NCI-H1105 treated with DMSO at 0.1 percent for 48 hours (cell line): ENCODE data around the gene ABHD2.
"Not testable (repeated sequence)": the region's sequence is repeated elsewhere in the genome, so short reads cannot be mapped to it uniquely, and the experiment has no call there.

ENCODE experiments used
- DNase-seq: peaks from one replicate; lab custom pipeline; 2025; lab: John Stamatoyannopoulos, UW

ABHD2 gene

DNA sequence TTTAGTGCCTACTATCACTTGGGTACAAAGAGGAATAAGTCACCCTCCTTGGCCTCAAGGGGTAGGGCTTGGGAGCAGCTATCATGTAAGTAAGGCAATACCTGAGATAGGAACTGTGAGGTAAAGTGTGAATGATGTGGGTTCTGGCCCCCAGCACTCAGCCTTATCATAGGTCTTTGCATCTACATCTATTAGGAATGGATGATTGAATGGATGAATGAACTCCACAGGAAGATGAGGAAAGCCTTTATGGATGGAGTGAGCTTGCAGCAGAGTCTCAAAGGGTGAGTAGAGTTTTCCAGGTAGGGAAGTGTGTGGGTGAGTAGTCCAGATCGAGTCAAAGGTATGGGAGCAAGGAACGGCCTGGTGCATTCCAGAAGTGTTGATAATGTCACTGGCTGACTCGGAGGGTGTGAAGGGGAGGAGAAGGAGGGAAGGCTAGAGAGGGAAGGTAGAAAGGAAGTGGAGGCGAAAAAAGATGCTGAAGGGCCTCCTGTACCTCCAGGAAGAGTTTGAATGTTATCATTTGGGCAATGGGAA lies 13.1 kb upstream of the ABHD2 start:
- no peak for DNase-seq

DNA sequence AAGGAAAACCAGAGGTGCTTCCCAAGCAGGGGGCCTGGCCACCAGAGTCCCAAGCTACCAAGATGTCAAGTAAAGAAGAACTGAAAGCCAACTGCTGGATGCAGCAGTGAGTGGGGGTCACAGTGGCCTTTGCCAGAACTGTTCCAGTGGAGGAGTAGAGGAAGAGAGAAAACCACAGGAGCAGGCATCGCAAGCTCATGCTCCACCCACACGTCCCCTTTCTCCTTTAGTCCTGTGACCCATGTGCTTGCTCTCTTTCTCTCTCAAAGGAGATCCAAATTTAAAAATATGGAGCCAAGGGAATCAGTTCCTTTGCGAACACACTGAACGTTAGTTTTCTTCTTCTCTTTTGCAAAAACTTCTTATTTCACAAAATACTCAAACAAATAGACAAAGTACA lies 12.4 kb upstream of the ABHD2 start:
- no peak for DNase-seq

DNA sequence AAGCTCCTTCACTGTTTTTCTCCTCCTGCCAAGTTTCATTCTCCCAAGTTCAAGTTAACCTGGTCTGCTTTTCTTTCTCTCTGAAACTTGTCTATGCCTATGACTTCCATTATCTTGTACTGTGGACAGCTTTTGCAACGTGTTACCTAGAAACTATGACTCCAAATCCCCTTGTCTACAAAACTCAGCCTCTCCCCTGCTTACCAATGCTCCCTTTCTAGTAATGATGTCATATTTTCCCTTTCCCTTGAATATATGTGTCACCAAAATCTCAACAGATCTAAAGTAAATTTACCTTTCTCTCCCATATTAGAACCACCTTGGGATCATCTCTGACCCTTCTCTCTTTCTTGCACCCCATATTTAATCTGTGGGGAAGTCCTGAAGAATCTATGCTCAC lies 10.5 kb upstream of the ABHD2 start:
- no peak for DNase-seq

DNA sequence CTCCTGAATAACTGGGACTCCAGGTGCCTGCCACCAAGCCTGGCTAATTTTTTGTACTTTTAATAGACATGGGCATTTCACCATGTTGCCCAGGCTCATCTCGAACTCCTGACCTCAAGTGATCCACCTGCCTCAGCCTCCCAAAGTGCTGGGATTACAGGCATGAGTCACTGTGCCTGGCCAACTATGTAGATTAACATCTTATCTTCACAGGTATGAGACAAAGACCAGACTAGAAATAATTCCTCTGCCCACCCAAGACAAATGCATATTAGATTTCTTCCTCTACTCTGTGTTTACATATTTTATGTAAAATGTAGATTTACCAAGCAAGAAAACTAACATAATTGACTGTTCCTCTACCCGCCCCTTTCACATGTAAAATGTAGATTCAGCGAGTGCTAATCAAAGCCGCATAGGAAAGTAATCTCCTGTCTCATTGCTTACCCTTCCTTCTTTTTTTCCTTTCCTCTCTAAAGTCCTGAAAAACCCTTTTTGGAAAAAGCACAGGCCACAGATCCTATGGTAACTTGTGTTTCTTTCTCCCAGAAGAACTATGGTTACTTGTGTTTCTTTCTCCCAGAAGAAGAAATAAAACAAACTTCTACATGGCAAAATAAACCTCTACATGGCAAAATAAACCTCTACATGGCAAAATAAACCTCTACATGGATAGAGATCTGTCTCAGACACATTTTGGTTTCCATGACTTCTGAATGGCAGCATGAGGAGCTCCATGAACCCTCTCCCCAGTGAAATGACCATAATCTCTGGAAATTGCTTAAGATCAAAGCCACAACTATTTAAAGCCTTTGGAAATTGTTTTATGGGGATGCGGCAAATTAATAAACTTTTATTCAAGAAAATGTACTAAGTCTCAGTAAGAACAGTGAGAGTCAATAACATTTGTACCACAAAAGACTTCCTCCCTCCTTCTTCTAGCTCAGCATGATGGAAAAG lies 9.1 kb upstream of the ABHD2 start:
- DNase-seq: no peak

DNA sequence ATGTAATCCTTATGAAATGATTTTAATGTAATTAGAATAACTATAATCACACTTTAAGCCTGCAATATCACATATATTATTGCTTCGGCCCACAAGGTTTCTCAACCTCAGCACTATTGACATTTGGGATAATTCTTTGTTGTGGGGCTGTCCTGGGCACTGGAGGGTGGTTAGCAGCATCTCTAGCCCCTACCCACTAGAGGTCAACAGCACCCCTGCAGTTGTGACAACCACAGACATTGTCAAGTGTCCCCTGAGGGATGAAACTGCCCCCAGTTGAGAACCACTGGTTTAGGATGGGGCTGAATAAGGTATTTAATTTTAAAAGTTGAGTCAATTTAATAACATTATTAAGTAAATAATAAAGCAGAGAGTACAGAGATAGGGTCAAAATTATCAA lies 6.4 kb upstream of the ABHD2 start:
- DNase-seq: no peak

DNA sequence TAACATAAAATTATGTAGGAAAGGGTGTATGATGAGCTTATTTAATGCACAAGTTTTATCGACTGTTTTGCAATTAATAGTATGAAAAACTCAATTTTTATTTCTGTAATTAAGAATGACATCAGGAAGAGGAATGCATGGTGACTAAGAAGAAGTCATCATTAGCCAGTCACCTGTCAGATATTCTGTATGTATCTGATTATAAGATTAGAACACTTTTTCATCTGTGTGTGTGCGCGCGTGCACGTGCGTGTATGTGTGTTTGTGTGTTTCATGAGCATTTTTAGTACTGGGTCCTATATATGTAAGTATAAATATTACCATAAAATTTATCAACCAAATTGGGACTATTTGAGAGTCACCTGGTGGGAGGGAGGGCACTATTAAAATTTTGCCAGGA lies 5.0 kb upstream of the ABHD2 start:
- no peak for DNase-seq

DNA sequence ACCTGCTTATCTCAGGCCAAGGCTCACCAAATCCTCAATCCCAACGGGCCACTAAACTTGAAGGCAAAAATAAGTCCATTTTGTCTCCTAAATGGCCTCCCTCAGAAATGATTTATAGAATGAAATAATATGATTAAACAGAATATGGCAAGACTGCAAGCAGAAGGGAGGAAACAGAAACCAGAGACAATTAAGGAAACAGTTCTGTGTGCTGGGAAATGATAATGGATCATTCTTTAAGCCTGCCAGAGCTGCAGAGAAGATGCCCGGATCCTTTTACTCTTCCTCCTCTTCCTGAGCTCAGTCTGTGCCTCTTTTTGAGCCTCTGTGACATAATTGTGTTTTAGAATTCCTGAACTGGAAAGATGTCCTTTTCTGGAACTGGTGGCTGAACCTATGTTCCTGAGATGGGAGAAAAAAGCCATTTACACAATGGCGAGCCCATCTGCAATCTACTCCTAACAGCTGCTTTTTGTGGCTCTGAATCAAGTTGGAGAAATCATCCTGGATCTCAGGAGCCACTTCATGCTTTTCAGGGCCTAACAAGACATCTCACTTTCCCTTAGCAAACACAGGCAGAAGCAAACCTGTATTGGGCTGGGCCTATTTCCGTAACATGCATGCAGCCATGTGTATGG lies 2.8 kb upstream of the ABHD2 start:
- no peak for DNase-seq

DNA sequence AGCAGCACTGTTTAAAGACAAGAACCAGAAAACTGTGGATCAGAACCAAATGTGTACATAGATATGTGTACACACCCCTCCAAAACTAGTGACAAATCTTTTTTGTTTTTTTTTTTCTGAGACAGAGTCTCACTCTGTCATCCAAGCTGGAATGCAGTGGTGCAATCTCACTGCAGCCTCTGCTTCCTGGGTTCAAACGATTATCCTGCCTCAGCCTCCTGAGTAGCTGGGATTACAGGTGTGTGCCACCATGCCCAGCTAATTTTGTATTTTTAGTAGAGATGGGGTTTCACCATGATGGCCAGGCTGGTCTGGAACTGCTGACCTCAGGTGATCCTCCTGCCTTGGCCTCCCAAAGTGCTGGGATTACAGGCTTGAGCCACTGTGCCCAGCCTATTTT lies 2.3 kb upstream of the ABHD2 start:
- DNase-seq: not testable (repeated sequence)

DNA sequence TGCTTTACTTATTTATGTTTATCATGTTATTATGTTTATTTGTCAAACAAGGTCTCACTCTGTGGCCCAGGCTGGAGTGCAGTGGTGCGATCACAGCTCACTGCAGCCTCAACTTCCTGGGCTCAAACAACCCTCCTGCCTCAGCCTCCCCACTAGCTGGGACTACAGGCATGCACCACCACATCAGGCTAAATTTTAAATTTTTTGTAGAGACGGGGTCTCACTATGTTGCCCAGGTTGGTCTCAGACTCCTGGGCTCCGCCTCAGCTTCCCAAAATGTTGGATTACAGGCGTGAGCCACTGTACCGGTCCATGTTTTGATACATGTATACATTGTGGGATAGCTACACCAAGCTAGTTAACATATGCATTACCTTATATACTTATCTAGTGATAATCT lies 1.9 kb upstream of the ABHD2 start:
- DNase-seq: not testable (repeated sequence)

DNA sequence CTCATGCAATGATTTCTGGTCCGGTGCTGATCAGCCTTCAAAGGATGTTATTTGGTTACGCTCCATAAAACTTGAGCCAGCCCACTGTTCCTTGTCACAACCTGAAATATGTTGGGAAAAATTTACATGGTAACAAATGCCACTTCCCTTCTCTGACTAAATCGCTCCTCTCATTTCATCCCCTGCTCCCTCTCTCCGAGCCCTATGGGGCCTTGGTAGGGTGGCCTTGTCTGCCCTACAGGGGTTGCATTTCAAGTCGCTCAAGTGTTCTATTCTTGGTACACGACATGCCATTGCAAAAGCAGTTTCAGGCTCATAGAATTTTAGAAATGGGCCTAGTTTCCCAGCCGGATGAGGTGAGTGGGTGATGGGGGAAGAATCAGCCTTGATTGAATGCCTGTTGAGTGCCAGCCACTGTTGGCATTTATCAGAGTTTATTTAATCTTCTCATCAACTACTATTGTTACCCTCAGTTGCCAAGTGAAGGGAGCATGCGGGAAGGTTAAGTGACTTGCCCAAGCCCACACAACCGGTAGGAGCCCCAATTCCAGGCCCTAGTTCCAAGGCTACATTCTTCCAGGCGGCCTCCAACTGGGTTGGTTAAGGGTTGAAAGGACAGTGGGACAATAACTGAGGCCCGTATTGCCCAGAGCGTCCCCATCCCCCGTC lies 961 bp upstream of the ABHD2 start:
- DNase-seq: no peak

DNA sequence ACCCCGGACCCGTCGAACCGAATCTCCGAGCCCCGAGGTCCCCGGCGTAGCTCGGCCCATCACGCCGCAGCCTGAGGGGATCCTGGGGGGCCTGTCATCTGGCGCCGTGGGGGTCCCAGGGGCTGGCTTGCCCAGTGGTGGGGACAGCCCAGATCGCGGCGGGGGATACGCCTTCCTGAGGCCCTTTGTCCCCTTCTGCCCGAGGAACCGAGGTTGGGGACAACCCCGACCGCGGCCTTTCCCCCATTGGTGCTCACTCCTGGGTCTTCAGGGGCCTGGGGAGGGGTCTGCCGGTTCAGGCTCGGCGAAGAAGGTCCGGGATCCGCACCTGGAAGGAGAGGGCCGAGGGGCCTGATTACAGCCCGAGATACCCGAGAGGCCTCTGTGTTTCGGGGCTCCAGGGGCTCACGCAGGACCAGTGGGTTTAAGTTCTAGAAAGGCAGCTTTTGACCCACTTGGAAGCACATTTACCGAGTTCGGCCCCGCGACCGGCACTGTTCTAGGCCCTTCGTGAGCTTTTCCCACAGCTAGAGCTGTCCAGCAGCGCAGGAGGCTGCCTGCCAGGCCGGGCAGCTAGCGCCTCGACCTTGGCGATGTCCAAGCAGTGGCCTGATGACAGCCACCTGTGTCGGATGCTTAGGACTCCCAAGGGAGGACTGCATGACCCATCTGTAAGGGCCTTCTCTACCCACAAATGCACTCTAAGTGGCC lies 504 bp downstream of the ABHD2 start:
- no peak for DNase-seq

DNA sequence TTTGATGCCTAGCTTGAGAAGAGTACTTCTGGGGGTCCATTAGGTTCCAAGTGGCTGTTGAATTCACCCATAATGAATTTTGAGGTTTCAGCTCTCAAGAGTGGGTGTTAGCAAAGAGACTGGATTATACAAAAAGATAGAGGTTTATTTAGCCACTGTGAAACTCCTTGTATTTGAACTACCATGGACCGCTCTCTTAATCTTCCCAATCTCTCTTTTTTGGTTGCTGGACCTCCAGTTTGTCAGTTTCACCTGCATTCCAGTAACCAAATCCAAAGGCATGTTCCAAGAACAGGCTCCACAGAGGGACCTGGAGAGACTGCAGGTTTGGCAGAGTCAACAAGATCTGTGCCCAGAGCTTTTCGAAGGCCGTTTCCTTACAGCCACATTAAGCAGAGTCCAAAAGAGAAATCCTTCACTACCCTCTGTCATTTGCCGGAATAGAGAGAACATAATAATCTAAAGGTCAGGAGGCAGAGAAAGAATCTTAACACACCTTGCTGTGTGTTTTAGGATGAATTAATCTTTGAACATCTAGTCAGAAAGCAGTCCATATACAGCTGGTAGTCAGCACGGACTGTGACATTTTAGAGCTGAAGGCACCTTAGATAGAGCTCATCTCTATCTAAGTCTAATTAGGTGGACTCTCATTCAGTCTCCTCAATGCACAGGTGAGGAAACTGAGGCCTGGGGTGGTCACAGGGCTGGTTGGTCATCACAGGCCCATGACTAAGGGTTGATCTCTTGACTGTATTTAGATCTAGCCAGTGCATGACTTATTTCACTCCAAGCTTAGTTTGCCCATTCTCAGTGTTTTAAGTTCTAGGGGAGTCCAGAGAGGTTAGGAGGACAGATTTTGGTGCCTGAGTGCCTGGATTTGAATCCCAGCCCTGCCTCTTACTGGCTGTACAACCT lies 1.3 kb downstream of the ABHD2 start:
- no peak for DNase-seq

DNA sequence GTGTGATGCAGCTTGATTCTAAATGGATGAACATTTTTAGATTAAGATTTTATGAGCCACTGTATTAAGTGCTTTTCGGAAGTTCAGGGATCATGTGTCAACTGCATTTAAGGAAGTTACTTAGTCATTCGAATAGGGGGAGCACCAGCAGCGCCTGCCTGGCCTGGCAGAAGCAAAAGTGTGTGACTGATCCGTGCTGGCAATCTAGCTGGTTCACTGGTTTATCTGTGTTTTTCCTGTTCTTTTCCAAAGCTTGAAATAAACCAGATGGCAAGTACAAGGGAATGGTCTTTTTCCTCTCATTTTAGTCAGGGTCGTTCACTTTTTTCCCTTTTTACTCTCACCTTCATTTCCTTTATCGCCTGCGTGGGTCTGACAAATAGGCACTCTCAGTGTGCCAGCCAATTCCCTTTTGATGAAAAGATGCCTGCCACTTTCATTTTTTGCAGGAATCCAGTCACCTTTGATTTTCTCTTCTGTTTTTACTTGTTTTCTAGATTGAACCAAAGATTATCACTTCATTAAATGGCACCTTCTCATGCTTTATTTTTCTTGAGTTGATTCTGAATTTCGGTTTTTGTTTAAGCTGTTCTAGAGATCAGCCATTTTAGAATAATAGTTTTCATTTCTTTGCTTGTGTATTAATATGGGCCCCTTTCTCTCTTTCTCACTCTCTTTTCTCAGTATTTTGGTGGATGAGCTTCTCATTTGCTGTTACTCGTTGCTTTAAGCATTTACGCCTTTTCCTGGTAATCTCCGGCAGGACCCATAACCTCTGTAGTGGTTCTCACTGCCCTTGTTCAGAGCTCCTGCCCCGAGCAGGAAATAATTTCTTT lies 2.8 kb downstream of the ABHD2 start:
- DNase-seq: peak; percentile 40

DNA sequence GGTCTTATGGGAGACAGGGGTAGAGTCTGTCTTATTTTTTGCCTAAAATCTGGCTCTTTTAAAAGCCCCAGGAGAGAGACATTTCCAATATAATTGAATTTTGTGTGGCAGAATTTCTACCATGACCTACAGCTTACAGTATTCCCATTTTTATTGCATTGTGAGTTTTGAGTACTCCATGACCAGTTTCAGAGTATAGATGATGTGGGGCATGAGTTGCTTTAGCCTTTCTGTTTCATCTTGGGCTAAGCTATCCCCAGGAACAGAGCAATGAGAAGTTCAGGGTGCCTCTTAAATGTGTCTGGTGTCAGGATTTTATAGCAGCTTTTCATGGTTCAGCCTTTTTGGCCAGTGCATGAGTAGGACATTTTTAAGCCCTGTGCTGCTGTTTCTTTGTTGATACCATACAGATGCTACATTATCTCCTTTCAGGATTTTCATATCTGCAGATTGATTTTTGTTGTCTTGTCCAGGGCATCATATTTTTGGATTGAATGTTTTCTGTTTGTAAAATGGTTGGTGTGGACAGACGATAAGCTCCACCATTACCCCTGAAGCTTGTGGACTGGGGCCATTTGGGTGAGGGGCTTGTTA lies 3.5 kb downstream of the ABHD2 start:
- no peak for DNase-seq

DNA sequence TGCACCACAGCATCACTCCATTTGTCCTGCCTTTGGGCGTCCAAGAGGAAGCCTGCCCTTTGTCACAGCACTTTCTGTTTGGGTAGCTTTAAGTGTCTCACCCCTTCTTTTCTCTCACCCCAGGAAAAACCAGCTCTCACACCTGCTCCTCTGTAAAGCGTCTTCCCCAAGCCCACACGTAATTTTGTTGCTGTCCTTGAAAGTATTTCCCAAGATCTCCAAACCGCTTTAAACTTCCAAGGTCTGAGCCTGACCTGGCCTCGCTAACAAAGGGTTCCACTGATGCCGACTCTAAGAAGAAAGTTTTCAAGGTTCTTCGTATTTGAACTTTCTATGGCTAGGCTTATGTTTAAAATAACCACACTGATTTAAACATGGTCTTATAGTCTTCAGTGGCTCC lies 5.3 kb downstream of the ABHD2 start:
- no peak for DNase-seq

DNA sequence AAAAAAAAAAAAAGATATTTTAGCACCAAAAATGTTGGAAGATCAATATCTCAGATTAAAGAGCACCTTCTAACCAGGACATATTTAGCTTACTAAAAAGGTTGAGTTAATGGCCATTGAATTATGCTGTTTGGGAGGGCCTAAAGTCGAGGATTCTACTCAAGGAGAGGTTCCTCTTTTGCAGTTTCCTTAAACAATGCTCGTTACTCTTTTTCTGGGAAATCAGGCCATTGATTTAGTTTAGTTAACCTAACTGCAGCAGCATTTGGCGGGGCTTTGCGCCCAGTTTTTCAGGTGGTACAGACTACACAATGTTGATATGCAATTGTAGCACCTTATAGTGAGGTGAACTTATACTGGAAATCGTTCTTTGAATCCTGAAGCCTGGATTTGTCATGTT lies 6.8 kb downstream of the ABHD2 start:
- no peak for DNase-seq

DNA sequence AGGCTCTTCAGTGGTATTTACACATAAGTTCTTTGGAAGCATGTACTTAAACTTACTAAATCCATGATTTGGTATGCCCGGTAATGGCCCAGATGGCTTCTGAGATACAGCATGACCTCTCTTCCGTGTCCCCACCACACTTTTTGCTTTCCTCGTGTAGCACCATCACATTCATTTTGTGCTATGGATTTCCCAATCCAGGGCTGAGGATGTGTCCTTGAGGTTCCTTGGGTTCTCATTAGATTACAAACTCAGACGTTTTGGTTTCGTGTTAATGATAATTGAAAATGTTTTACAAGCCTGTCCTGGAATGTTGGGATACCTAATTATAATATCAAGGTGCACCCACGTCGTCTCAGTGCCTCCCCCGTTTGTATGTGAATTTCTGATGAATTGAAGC lies 7.3 kb downstream of the ABHD2 start:
- DNase-seq: no peak

DNA sequence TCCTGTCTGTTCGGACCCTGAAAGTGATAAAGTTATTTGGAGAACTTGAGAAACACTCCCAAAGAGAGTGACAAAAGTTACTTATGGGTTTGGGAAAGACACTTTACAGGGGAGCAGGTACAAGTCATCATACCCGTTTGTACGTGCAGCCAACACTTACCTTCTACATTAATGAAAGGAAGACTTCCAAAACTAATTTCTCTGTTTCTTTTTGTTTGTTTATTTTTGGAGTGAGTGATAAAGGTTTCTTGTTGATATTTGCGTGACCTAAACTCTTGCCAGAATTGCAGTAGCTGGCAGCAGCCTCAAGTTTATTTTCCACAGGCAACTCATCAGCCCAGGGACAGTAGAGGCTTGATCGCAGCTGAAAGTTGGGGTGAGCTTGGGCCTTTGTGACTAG lies 8.4 kb downstream of the ABHD2 start:
- DNase-seq: no peak

DNA sequence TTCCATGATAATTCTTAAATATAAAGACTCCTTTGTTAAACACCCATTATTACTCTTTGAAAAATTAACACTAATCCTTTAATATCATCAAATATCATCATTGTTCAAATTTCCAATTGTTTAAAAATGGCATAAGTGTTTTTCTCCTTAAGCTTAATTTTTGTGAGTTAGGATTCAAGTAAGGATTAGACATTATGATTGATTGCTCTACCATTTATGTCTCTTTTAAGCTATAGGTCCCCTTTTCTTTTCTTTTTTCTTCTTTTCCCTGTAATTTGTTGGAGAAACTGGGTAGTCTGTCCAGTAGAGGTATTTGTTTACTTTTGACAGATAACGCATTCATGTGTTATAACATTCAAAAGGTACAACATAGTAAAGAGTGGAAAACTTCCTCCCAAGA lies 9.1 kb downstream of the ABHD2 start:
- no peak for DNase-seq

DNA sequence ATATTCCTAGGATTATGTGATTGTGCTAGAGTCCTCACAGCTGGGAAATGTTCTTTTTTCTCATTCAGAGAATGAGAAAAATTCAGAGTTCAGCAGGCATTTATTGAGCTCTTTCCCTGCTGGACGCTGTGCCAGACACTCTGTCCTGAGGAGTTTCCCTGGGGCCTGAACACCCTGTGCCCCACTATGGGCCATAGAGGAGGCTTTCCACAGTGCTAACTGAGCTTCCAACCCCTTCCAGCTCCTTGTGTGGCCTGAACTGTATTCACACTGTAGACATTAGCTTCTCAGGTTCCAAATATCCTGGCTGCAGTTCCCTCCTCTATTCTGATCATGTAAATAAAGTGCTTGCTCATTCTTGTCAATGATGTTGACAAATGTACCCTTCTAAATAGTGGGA lies 10.0 kb downstream of the ABHD2 start:
- no peak for DNase-seq
